ENCODE results near the gene ZNF787.

- TF ChIP-seq ZNF8 (CRISPR knock-in tag; IDR thresholded peaks at IDR 0.05) (no peak), ZFP30 (CRISPR knock-in tag; IDR thresholded peaks at IDR 0.05) (no peak), BACH2 (CRISPR knock-in tag; IDR thresholded peaks at IDR 0.05; ENCODE audit: borderline replicate concordance) (no peak)
Measured at GRCh38 chr19:56141417-56141993, 20.4 kb upstream of the ZNF787 start.

Measured in SK-N-SH treated with all-trans-retinoic acid at 6 μM for 48 hours (cell line).